ENCODE measurements around the gene MARCHF10. TPM values are rescaled to one million over a fixed set of nuclear protein-coding genes. Genes with fewer than 3 reads are reported as not detected.

MARCHF10 gene
- total and polyA plus RNA-seq, 2 of the 4 experiments (the other 2 are of a cell fraction), result 0.18 to 0.74 TPM

DNA sequence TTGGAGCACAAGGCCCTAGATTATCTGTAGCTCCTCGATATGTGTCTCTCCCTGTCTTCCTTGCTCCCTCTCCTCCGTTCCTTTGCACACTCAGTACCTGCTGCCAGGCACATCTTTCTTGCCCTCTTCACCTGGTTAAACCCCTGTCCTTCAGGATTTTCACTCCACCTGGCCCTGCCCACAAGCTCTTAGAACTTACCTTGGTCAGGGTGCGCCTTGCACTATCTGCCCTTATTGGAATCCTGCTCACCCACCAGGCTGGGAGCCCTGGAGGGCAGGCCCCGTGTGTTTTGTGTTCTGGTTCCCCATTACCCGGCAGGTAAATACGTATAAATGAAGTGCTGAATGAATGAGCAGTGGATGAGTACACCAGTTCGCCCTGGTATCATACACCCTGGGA, 54.6 kb downstream of the MARCHF10 start:
- H3K36me3 ChIP-seq (ENCODE audit: control insufficient read depth, insufficient read depth, low read length), result no peaks in the 10 kb centered on the region
- peak overlapping the region; percentile 22 for H2AK9ac ChIP-seq (replicated peaks; ENCODE audit: low read depth, low read length, poor library complexity)
- no peak overlapping the region for H3K14ac ChIP-seq (replicated peaks; ENCODE audit: low read depth, low read length)
- POLR2A ChIA-PET (ENCODE audit: unreplicated experiment), result no interaction called here
- WGBS, 2 experiments (ENCODE audit: extremely low coverage in 2 of 2, insufficient read length in 1 of 2), result 91% methylated on average over 3 of the region's 7 CpGs; no CpG with 5 or more reads in 1 of the 2 experiments
- peak overlapping the region; percentile 57 to 75; a peak in 3 of 4 replicates for H4K8ac ChIP-seq (ENCODE audit: low read depth in 2 of 2, low read length in 2 of 2)
- no peak overlapping the region for H3K18ac ChIP-seq (ENCODE audit: low read depth, low read length)
- no peak overlapping the region for H3K4me3 ChIP-seq (ENCODE audit: insufficient read depth, low read depth, low read length)
- TF ChIP-seq NFE2L2 (IDR thresholded peaks at IDR 0.05; ENCODE audit: low read depth, low read length) (no peak), CHD1 (IDR thresholded peaks at IDR 0.05; ENCODE audit: low read depth, low read length) (no peak), MXI1 (IDR thresholded peaks at IDR 0.05; ENCODE audit: borderline replicate concordance, low read depth, low read length) (no peak), CEBPB (IDR thresholded peaks at IDR 0.05; ENCODE audit: low read depth, low read length) (no peak), RFX5 (IDR thresholded peaks at IDR 0.05; ENCODE audit: low read depth, low read length) (no peak), ELK1 (IDR thresholded peaks at IDR 0.05; ENCODE audit: borderline replicate concordance, low read depth, low read length) (no peak), SMC3 (IDR thresholded peaks at IDR 0.05; ENCODE audit: low read depth, low read length) (no peak), POLR2A (IDR thresholded peaks at IDR 0.05; ENCODE audit: low read depth, low read length) (no peak), RCOR1 (IDR thresholded peaks at IDR 0.05; ENCODE audit: insufficient replicate concordance, low read length) (no peak), MAZ (IDR thresholded peaks at IDR 0.05; ENCODE audit: borderline replicate concordance, low read depth, low read length) (no peak), MAFK (IDR thresholded peaks at IDR 0.05; ENCODE audit: low read depth, low read length) (no peak), FOS (IDR thresholded peaks at IDR 0.05; ENCODE audit: low read depth, low read length) (no peak), RAD21 (IDR thresholded peaks at IDR 0.05; ENCODE audit: low read length) (no peak), BHLHE40 (IDR thresholded peaks at IDR 0.05; ENCODE audit: low read depth, low read length) (no peak)
- TF ChIP-seq, protein P1, sequence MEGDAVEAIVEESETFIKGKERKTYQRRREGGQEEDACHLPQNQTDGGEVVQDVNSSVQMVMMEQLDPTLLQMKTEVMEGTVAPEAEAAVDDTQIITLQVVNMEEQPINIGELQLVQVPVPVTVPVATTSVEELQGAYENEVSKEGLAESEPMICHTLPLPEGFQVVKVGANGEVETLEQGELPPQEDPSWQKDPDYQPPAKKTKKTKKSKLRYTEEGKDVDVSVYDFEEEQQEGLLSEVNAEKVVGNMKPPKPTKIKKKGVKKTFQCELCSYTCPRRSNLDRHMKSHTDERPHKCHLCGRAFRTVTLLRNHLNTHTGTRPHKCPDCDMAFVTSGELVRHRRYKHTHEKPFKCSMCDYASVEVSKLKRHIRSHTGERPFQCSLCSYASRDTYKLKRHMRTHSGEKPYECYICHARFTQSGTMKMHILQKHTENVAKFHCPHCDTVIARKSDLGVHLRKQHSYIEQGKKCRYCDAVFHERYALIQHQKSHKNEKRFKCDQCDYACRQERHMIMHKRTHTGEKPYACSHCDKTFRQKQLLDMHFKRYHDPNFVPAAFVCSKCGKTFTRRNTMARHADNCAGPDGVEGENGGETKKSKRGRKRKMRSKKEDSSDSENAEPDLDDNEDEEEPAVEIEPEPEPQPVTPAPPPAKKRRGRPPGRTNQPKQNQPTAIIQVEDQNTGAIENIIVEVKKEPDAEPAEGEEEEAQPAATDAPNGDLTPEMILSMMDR (conservative IDR thresholded peaks at IDR 0.05; ENCODE audit: low read depth, low read length), result no peak
- TF ChIP-seq, protein P2, sequence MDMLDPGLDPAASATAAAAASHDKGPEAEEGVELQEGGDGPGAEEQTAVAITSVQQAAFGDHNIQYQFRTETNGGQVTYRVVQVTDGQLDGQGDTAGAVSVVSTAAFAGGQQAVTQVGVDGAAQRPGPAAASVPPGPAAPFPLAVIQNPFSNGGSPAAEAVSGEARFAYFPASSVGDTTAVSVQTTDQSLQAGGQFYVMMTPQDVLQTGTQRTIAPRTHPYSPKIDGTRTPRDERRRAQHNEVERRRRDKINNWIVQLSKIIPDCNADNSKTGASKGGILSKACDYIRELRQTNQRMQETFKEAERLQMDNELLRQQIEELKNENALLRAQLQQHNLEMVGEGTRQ (IDR thresholded peaks at IDR 0.05; ENCODE audit: low read depth, low read length), result no peak
- H4K20me1 ChIP-seq (ENCODE audit: insufficient read depth, low read length), result no peaks in the 10 kb centered on the region
- no peaks in the 10 kb centered on the region for H3K27me3 ChIP-seq (ENCODE audit: control insufficient read depth, insufficient read depth, low read length)
- no peak overlapping the region for H4K5ac ChIP-seq (ENCODE audit: low read depth, low read length)
- ATAC-seq (ENCODE audit: low read depth) (no peak), DNase-seq (no peak)
- H3K9ac ChIP-seq (ENCODE audit: low read depth, low read length), result no peak overlapping the region
- no peak overlapping the region for H3K27ac ChIP-seq (ENCODE audit: insufficient read depth, low read length)
- peak overlapping the region; percentile 48 for H2BK20ac ChIP-seq (ENCODE audit: low read depth, low read length)
- CTCF ChIA-PET, result no interaction called here
- no peaks in the 10 kb centered on the region for H3K79me1 ChIP-seq (ENCODE audit: low read depth in 1 of 2, low read length in 2 of 2)
- H3K9me3 ChIP-seq (ENCODE audit: control insufficient read depth, insufficient read depth, low read length), result no peaks in the 10 kb centered on the region
- BruUV-seq (replicated peaks), result no TSS peak
- peaks cover 6% of the 10 kb centered on the region; the same call in 1 of the 2 replicates for H3K9me1 ChIP-seq (ENCODE audit: insufficient read depth, low read length)
- in situ Hi-C loops (cut with MboI; ENCODE audit: low sequenced_read_pairs), result no loop called here
- peak overlapping the region; percentile 90; the same call in 1 of the 3 replicates for H2BK15ac ChIP-seq (ENCODE audit: low read depth, low read length)
- H3K23ac ChIP-seq (ENCODE audit: low read depth, low read length), result no peak overlapping the region
- intact Hi-C loops (cut with micrococcal nuclease), result no loop called here
- no peak overlapping the region for H3K56ac ChIP-seq (ENCODE audit: extremely low read depth, insufficient read depth, low read length)
- H3K4ac ChIP-seq (ENCODE audit: low read depth, low read length), result peak overlapping the region; percentile 66
- dilution Hi-C loops (cut with HindIII; ENCODE audit: low sequenced_read_pairs, unreplicated experiment), result no loop called here
- H2BK120ac ChIP-seq (ENCODE audit: low read depth, low read length), result peak overlapping the region; percentile 80
- H2BK5ac ChIP-seq (ENCODE audit: low read depth, low read length, poor library complexity, severe bottlenecking), result no peak overlapping the region
- peaks cover 14% of the 10 kb centered on the region for H3K4me1 ChIP-seq (ENCODE audit: control insufficient read depth, insufficient read depth, low read length)
- H2AK5ac ChIP-seq (ENCODE audit: low read depth, low read length), result peak overlapping the region; percentile 87; the same call in 1 of the 2 replicates
- no peak overlapping the region for H3K4me2 ChIP-seq (ENCODE audit: low read depth, low read length)
- H4K91ac ChIP-seq (ENCODE audit: insufficient read depth, low read depth, low read length), result peak overlapping the region; percentile 43
- H2AFZ ChIP-seq (replicated peaks; ENCODE audit: low read length, poor library complexity), result no peak overlapping the region

Measured in IMR-90 (cell line).